DMS79 treated with DMSO at 0.1 percent for 48 hours (cell line): ENCODE results near the gene CCNY.

ENCODE experiments used
- DNase-seq: peaks from one replicate; lab custom pipeline; 2025; lab: John Stamatoyannopoulos, UW

The CCNY gene

DNA sequence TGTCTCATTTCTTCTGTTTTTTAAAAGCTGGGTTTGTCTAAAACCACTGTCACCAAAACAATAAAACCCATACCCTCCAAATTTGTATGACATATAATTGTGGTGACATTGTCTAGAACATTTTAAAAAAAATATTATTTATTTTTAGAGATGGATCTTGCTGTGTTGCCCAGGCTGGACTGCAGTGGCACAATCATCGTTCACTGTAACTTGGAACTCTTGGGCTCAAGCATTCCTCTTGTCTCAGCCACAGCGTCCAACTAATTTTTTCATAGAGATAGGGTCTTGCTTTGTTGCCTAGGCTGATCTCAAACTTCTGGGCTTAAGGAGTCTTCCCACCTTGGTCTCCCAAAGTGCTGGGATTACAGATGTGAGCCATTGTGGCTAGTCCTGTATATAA is 116.5 kb downstream of the CCNY start:
- DNase-seq = no peak

DNA sequence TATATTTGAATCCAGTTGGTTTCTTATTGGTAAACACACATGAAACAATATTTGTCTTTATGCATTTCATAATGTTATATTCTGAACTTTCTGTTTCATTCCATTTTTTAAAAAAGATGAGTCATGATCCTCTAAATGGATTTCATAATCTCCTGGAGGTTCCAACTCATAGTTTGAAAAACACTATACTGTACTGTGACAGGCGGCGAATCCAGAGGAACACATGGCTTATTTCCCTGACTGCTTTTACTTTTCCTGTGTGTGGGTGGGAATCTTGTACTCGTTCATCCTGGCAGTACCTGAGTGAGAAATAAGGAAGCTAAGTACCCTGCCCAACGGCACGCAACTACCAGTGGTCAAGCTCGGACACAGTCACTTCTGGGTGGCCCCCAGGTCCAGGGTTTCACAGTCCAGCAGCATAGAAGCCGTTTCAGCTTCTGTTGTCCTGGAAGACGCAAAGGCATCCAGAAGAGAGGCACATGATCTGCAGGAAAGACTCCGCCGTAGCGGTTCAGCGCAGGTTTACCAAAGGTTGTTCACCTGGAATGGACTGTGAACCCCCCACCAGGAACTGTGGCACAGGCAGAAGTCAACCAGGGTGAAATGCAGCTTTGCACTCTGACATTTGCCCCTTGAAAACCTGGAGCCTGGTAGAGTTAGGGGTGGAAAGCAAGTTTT is 117.7 kb downstream of the CCNY start:
- no peak for DNase-seq

DNA sequence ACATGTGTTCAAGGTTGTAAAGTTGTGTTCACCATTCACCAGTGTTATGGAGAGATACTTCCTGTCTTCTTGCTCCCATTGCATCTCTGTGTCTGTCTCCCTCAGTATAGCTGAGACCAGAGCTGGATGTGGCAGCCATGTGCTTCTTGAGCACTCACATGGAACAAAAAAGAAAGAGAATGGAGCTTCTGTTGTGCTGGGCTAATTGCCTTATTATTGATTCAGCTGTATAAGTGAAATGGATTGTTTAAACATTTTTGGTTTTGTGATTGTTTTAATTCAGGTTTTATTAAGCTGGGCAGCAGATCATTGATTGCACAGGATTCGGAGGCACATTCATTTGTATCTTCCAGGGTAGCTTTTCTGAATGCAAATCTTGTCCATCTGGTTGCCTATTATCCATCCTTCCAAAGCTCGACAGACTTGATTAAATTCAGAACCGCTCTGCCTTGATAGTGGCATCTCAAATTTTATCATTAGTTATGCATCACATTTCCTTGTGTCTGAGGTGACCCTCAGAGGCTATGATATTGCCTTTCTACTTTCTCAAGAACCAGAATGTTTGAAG is 119.9 kb downstream of the CCNY start:
- DNase-seq = no peak

DNA sequence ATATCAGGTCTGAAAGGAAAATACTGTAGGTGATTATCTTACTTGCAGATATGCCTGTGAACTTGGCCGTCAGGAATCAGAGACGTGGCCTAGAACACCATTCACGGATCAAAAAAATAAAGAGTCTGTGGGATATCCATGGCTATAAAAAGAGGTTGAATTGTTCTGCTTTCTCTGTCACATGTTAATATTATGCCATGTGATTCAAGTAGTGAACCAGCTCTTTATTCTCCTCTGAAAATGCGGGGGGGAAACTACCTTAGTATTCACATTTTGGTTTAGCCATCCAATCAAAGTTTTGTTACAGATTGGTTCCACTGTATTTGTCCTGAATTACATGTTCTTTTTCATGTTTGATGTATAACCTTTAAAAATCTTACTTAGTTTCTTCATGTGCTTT is 120.5 kb downstream of the CCNY start:
- no peak for DNase-seq

DNA sequence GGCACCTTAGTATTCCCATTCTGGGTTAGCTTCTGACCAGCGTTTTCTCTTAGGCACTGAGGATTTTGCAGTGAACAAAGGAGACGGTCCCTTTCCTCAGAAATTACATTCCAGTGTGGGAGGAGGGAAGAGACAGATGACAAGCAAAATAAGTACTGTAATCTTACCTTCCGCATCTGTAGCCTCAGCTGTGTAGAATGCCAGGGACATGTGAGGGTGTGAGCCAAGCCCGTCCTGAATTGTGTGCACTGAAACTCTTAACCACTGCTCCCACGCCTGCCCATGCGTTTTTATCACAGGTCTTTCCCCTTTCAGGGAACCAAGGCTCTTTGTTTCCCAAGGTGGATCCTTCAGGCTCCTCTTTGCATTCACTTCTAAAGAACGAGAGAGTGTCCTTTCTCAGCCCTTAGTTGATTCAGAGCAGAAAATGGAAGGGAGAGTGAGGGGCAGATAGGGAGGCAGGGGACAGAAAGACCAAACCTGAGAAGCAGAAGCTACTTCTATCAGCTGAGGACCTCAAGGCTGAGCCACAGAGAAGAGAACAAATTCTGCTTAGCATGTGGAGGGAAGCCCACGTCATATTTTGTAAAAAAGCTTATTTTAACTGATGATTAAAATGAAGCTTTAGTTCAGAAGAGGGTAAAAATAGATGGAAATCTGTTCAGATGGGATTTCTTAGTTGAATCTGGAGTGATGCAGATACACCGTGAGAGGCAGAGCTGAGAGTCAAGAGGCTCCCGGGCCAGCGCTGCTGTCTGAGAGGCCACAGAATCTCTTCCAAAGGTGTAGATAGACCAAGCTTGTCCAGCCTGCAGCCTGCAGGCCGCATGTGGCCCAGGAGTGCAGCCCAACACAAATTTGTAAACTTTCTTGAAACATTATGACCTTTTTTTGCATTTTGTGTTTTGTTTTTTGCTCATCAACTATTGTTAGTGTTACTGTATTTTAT is 122.5 kb downstream of the CCNY start:
- DNase-seq = no peak

DNA sequence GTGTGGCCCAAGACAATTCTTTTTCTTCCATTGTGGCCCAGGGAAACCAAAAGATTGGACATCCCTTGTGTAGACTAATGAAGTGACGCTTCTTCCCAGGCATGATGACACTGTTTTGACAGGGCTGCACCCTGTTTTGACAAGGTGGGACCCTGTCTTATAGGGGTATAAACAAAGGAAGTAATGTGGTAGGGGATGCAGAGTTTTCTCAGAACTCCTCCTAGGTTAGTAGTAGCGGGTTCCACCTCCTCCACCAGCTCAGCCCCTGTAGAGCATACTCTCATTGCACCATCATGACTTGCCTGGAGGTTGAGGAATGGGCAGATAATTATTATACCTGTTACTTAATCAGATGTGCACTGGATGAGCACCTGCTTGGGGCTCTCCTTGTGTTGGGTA is 123.1 kb downstream of the CCNY start:
- no peak for DNase-seq

DNA sequence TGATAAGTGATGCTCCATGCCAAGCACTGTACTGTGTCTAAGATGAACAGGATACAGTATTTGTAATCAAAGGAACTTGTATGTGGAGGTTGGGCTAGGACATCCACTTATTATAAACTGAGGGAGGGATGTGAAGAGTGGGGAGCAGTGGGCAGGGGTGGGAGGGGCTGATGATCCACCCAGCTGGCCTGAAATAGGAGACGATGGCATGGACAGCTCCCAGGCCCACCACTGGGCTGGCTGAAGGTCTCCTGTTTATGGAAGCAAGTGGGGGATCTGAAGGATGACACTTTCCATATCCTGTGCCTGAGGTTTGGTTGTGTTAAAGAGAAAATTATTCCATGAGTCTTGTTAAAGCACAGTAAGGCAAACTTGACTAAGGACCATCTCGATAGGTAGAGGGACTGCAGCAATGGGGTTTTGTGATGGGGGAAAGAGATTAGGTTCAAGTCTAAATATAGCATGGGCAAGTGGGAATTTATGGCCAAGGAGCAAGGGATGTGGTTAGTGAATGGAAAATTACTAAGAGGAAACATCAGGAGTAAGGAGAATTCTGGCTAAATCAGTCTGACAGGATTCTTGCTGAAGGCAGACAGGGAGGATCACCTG is 124.6 kb downstream of the CCNY start:
- DNase-seq = no peak

DNA sequence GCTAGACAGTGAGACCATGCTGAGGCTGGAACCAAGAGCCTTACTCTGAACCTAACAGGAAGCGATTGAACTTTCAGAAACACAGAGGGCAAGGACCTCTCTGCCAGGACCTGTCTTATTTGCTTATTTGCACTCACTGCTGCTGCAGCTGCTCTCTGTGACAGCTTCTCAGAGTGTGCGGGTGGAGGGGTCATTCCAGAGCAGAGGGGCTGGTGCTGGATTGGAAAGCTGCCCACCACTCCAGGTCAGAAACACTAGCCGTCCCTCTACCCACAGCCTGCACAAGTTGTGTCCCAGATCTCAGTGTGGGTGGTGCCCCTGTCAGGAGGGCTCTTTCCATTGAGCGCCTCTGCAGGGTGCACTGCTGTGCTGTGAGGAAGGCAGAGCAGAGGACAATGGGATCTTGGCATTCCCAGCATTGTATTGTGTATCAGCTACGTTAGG is 126.2 kb downstream of the CCNY start:
- no peak for DNase-seq

DNA sequence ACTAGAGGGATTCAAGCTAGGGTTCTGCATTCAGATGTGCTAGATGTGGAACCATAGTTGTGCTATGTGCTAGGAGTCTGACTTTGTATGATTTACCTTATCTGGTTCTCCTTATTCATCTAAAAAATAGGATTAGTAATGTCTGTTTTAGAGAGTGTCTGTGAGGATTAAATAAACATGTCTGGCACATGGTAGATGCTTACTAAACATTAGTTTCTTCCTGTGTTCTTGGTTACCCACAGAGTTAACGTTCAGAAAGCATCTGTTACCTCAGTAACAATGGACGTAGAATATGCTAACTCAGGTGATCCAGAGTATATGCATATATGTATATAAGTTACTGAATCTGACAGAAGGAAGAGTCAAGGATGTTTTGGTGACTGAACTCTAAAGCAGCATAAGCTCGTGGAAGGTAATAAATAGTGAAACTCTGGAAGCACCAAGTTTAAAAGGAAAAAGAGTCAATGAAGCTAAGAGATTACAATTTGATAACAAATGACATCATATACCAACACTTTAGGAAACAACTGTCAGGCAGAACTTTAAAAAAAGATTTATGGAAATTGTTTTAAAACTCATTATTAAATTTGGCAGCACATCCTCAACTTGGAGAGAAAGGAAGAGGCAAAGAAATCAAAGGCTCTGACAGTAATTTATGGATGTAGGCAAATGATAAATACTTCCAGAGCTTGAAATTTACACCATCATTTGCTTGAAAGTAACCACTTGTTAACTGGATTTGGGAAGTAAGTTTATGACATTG is 127.0 kb downstream of the CCNY start:
- DNase-seq = no peak

DNA sequence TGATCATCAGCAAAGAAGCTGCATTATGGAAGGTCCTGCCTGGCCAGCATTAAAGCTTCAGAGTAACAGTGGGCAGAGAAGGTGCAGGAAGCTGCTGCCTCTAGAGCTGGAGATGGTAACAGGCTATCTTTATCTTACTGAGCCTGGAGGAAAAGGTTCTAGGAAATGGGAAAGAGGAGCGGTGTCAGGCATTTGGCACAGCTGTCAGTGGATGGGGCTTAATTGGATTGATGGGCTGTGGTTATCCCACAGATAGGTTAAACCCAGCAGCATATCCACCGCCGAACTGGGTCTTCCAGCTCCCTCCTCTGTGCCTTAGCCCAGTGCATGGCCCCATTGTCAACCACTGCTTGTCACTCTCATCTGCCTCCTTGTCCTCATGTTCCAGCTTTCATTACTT is 127.6 kb downstream of the CCNY start:
- DNase-seq = no peak

DNA sequence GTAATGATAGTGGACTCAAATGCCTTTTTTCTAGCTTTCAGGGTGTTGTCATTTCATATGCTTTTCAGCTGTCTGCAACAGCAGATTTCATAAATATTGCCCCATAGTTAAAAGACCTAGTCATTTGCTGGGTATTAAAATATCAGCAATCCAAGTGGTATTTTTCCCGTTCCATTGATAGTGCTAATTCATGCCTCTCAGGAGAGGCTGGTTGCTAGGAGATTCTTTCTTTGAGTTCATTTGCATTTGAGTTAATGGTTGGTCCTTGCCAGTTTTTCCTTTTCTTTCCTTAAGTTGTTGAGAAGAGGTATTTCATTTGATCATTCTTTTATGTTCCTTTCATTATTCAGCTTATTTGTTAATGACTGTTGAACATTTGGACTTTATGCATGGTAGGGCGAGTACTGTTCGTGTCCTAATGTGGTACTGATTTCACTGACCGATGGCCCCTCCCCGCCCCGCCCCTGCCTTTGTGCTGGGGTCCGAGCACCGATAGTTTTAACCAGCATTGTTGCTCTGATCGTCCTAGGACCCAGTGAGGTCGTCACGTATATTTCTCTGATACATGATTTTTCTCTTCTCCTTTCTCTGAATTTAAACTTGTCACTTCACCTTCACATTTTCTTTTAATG is 128.6 kb downstream of the CCNY start:
- DNase-seq = no peak

DNA sequence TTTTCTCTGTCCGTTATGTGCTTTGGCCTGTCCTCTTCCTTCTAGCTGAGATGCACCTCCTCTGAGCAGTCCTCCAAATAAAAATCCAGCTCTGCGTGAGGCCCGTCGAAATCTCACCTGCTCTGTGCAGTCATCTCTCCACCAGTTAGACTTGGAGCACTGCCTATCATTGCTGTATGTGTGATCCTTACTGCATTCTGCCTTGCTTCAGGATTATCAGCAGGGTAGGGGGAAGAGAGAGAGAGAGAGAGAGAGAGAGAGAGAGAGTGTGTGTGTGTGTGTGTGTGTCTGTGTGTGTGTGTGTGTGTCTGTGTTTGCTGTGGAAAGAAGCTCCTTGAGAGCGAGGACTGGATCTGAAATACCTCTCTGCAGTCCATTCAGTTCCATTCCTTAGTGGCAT is 129.4 kb downstream of the CCNY start:
- DNase-seq = no peak

DNA sequence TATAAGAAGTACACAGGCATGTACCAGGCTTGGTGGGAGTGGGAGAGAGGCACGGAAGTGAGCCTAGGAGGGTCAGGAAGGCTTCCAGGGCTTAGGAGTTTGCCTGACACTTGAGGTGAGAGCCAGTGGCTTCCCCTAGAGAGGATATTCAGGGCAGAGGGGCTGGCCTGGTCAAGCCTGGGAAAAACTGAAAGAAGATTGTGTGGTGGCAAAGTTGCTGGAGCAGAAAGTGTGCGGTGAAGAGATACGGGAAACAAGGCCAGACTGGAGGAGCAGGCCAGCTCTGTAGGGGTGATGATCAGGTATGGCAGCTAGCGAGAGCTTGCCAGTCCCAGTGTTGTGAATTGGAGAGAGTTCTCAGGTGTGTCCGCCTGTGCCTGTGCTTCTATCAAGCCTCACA is 129.9 kb downstream of the CCNY start:
- DNase-seq = no peak

DNA sequence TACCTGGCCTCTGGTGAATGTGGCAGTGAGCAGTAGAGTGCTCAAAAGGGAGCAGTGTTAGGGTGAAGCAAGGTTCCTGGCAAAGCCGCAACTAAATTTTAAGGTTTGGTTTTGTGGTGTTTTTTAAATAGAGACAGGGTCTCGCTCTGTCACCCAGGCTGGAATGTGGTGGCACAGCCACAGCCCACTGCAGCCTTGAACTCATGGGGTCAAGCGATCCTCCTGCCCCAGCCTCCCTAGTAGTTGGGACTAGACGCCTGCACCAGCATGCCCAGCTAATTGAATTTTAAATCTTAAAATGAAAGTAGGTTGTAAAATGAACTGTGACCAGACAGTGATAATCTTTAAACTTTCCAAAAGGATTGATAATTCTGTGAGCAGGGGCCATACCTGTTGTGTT is 130.4 kb downstream of the CCNY start:
- no peak for DNase-seq

DNA sequence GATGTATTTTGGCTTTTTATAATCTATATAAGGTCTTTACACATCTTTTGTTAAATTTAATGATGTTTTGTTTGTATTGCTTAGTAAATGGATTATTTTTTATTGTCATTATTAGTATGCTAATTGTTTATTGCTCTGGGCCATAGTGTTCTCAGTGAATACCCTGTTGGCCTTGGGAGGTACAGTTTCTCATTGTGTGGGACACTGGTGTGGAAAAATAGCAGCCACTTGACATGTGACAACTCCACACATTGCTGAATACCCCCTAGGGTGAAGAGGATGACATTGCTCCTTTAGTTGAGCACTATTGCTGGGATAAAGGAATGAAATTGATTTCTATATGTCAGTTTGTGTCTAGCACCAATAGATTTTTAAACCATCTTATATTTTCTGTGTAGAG is 130.9 kb downstream of the CCNY start:
- DNase-seq = no peak

DNA sequence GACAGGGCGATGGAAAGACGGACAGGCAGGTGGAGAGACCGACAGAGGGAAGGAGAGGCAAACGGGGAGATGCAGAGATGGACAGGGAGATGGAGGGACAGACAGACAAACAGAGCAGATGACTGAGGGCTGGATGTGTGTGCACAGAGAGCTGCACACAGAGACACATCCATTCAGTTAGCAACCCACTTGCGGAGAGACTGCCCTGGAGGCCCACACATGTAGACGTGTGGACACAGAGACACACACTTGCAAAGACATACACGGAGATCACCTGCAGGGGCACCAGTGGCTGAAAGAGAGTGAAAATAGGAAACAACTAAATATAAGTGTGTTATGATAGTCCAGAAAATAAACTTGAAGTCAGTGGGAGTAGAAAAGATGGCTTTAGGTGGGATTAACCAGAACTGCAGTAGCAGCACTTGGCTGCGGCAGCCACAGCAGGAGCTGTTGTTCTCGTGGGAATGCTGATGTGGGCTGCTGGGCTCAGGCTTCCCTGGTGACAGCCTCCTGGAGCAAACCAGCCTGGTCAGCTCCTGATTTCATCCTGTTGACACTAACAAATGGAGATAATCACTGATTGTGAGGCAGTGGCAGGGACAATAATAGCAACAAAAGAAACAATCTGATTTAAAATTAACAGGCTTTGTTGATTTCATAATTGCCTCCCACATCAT is 134.1 kb downstream of the CCNY start:
- no peak for DNase-seq

DNA sequence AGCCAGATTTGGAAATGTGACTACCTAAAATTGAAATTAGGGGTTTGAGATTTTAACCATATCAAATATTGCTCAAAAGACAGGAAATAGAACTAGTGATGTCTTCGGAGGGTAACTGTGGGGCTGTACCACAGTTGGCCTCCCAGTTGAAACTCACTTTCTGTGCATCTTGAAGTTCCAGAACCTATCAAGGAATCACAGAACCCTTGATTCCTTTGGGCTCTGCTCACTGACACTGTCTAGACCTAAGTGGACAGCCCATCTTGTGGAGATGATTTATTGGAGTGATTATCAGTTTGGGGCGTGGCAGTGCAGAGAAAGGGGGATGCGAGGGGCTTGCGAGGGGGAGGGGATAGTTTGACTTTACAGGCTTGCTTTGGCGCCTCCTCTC is 134.6 kb downstream of the CCNY start:
- DNase-seq = no peak

DNA sequence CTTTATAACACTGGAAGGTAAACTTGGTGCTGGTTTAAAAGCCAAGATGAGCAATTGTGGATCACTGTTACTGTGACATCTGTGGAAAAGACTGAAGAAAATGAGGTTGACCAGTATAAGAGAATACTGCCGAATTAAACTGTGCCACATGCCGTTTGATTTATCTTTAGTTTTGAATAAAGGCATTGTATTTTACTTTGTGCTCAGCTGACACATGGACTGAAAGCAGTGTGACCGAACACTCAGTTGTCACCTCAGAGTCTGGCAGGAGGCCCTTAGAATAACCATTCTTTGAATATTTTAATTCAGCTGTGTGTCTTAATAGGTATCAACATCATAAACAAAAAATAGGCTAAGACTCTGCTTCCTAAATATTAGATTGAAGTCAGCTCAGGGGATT is 135.1 kb downstream of the CCNY start:
- no peak for DNase-seq

DNA sequence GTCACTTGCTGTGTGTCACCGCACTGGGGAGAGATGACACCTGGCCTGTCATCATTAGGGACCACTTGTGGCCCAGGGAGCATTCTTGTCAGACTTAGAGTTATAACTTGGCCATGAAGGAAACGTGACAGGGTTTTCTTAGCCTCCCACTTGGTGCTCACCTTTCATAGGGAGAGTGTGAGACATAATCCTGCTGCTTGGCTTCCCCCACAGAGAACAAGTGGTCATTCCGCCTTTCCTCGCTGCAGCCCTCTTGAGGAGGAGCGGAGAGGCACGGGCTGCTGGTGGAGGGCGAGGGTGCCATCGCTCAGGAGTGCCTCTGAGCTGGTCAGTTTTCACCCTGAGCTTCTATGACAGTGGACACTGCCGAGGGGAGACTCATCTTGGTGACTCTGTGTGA is 143.8 kb downstream of the CCNY start:
- no peak for DNase-seq

DNA sequence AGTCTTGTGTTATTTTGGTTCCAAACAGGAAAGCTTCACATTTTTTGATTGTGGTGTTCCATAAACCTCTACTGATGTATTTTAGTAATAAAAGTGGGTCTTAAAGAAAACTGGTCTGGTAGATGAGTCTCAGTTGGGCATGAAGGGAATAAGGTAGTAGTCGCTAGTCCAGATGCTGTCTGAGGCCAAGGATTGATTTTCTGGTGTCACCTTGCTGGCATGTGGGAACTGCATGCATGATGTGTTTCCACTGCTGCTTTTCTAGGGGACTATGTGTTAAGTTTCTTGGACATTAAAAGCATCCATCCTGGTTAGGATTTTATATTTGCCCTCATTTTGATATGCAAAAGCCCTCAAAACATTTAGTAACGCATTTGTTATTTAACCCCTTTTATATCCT is 145.1 kb downstream of the CCNY start:
- no peak for DNase-seq
